ENCODE data around the gene SERGEF. TPM values are rescaled to one million over a fixed set of nuclear protein-coding genes. Genes with fewer than 3 reads are reported as not detected.

The SERGEF gene
- total RNA-seq, 4 donors from 2014 or later = 42.1 to 61.6 (median 53.9) TPM

DNA sequence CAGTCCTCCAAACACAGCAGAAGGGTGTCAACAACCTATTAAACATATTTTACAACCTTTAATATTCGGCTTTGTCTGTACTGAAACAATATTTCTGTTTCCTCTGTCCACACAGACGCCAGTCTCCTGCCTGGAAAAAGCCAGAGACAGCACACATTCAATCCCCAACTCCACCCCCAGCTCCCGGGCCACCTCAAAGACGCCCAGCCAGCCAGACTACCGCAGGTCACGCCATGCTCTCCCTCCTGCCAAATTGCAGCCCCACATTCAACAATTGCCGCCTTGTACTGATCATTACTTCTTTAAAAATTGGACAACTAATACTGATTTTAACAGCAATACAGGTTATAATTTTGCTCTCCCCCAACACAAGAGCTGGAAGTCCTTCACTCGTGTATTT, 1.2 kb downstream of the SERGEF start:
- no peak for TF ChIP-seq EP300 (IDR thresholded peaks at IDR 0.05)
- TF ChIP-seq, protein P1, sequence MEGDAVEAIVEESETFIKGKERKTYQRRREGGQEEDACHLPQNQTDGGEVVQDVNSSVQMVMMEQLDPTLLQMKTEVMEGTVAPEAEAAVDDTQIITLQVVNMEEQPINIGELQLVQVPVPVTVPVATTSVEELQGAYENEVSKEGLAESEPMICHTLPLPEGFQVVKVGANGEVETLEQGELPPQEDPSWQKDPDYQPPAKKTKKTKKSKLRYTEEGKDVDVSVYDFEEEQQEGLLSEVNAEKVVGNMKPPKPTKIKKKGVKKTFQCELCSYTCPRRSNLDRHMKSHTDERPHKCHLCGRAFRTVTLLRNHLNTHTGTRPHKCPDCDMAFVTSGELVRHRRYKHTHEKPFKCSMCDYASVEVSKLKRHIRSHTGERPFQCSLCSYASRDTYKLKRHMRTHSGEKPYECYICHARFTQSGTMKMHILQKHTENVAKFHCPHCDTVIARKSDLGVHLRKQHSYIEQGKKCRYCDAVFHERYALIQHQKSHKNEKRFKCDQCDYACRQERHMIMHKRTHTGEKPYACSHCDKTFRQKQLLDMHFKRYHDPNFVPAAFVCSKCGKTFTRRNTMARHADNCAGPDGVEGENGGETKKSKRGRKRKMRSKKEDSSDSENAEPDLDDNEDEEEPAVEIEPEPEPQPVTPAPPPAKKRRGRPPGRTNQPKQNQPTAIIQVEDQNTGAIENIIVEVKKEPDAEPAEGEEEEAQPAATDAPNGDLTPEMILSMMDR (IDR thresholded peaks at IDR 0.05) = no peak
- TF ChIP-seq POLR2A (IDR thresholded peaks at IDR 0.05) = no peak
- H3K36me3 ChIP-seq = peaks cover 0 to 9% (median 0%) of the 10 kb centered on the region in 3 donors
- no peaks in the 10 kb centered on the region for H3K27me3 ChIP-seq
- DNase-seq (ENCODE audit: low spot score in 2 of 2) = no peak
- no peaks in the 10 kb centered on the region for H3K9me3 ChIP-seq
- WGBS, 2 donors = 54% methylated on average over 8 of the region's 8 CpGs
- peaks cover 0 to 15% (median 7%) of the 10 kb centered on the region in 4 donors for H3K4me1 ChIP-seq
- peak overlapping the region in 1 of 4 donors; percentile 75 for H3K4me3 ChIP-seq
- peak overlapping the region in 2 of 4 donors; percentile 89 to 97 for H3K27ac ChIP-seq

DNA sequence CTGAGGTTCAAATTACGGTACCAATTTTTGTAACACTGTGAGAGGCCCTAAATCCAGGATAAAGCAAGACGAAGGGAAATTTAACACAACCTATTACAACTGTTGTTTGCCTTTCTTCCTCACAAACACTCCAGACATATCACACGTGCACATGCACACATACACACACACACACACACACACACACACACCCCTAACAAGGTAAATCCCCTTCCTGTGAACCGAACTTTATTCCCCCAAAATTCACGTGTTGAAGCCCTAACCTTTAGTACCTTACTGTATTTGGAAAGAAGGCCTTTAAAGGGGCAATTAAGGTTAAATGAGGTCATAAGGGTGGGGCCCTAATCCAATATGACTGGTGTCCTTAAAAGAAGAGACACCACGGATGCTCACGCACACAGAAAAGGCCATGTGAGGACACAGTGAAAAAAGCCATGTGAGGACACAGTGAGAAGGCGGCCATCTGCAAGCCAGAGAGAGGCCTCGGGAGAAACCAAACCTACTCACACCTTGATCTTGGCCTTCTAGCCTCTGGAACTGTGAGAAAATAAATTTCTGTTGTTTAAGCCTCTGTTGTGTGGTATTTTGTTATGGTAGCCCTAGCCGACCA, 1.8 kb downstream of the SERGEF start:
- 82 to 84% methylated on average over 10 of the region's 10 CpGs for WGBS, 2 donors
- no peak for DNase-seq (ENCODE audit: low spot score in 2 of 2)
- no peaks in the 10 kb centered on the region for H3K9me3 ChIP-seq
- H3K4me3 ChIP-seq = no peak overlapping the region
- no peak for TF ChIP-seq POLR2A (IDR thresholded peaks at IDR 0.05)
- TF ChIP-seq, protein P1 (IDR thresholded peaks at IDR 0.05) = no peak
- TF ChIP-seq EP300 (IDR thresholded peaks at IDR 0.05) = no peak
- H3K27me3 ChIP-seq = no peaks in the 10 kb centered on the region
- peaks cover 0 to 15% (median 0%) of the 10 kb centered on the region in 3 donors for H3K36me3 ChIP-seq
- H3K4me1 ChIP-seq = peaks cover 0 to 15% (median 7%) of the 10 kb centered on the region in 4 donors
- peak overlapping the region in 2 of 4 donors; percentile 89 to 97 for H3K27ac ChIP-seq

DNA sequence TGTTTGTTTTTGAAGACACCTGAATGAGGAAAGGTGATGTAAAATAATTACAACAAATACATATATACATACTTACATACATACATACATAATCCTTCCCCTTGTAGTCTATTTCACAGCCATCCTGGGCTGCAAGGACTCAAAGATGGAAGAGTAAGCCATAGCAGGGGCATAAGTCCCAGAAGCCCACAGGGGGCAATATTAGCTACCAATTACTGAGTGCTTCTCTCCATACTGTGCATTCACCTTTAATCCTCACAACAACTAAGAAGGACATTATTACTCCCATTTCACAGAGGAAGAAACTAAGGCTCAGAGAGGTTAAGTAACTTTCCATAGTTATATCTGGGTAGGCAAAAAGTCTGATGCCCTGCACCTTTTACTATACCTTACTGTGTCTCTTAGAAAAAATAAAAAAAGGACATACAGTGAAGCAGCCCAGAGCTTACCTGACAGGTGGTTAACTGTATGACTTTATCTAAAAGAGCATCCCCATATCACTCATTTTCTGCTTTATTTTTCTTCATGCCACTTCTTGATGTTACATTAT, 2.7 kb downstream of the SERGEF start:
- no peak overlapping the region for H3K4me3 ChIP-seq
- H3K27ac ChIP-seq = no peak overlapping the region
- no peaks in the 10 kb centered on the region for H3K27me3 ChIP-seq
- H3K4me1 ChIP-seq = peaks cover 0 to 15% (median 7%) of the 10 kb centered on the region in 4 donors
- no peak for DNase-seq (ENCODE audit: low spot score in 2 of 2)
- no peaks in the 10 kb centered on the region for H3K9me3 ChIP-seq
- H3K36me3 ChIP-seq = peaks cover 0 to 24% (median 0%) of the 10 kb centered on the region in 3 donors
- TF ChIP-seq EP300 (IDR thresholded peaks at IDR 0.05) (no peak), POLR2A (IDR thresholded peaks at IDR 0.05) (no peak)
- TF ChIP-seq, protein P1 (IDR thresholded peaks at IDR 0.05) = no peak

DNA sequence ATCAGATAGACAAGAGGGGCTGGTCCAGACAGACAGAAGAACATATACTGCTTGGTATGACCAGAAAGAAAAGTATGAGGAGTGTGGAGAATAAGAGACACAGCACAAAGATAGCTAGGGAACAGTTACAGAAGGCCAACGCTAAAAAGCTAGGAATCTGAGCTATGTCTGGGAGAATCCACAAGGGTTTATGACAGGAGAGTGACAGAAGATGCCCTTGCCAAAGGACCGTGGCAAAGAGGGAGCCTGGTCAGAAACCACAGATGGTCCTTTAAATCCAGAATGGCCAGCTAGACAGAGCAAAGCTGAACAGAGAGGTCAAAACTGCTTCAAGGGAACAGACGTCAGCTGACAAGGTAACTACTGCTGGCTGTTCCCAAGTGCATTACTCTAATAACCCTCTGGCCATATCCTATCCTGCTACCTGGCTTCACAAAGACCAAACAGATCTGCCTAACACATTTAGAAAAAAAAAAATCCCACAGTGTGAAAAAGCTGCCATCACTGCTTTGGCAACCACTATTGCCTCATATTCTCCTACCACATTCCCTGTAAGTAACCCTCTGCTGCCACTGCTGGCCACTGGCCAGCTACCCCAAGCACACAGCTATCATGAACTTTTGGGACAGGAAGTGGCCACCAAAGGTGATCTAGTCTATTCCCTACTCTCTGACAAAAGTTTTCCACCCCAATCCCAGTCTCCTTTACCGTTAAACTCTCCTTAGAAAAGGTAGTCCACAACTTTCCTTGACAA, 7.3 kb downstream of the SERGEF start:
- no peaks in the 10 kb centered on the region for H3K4me1 ChIP-seq
- H3K27ac ChIP-seq = no peak overlapping the region
- no peak overlapping the region for H3K4me3 ChIP-seq
- DNase-seq (ENCODE audit: low spot score in 2 of 2) = no peak
- 86 to 88% methylated on average over 4 of the region's 4 CpGs for WGBS, 2 donors
- H3K9me3 ChIP-seq = no peaks in the 10 kb centered on the region
- H3K36me3 ChIP-seq = peaks cover 0 to 69% (median 0%) of the 10 kb centered on the region in 3 donors
- no peaks in the 10 kb centered on the region for H3K27me3 ChIP-seq
- TF ChIP-seq EP300 (IDR thresholded peaks at IDR 0.05) (no peak), POLR2A (IDR thresholded peaks at IDR 0.05) (no peak)
- TF ChIP-seq, protein P1 (IDR thresholded peaks at IDR 0.05) = no peak

DNA sequence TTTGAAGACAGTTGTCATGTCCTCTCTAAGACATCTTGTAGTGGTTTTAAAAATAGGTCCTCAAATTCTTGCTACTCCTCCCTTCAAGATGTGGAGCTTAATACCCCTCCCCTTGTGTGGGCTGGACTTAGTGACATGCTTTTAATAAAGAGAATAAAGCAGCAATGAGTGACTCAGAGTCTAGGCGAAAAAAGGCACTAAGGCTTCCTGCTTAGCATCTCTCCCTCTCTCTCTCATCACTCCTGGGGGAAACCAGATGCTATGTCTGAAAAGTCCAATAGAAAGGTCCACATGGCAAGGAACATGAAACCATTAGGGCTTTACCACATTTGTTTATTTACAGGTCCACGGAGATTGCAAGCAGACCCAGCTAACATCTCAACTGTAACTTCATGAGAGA, 11.7 kb downstream of the SERGEF start:
- DNase-seq (ENCODE audit: low spot score in 2 of 2) = no peak
- no peak for TF ChIP-seq POLR2A (IDR thresholded peaks at IDR 0.05)
- TF ChIP-seq EP300 (IDR thresholded peaks at IDR 0.05) = no peak
- TF ChIP-seq, protein P1 (IDR thresholded peaks at IDR 0.05) = no peak
- H3K4me3 ChIP-seq = no peak overlapping the region
- WGBS, 2 donors = 68 to 70% methylated on average over 2 of the region's 2 CpGs
- no peaks in the 10 kb centered on the region for H3K4me1 ChIP-seq
- no peaks in the 10 kb centered on the region for H3K27me3 ChIP-seq
- H3K27ac ChIP-seq = no peak overlapping the region
- H3K9me3 ChIP-seq = no peaks in the 10 kb centered on the region
- H3K36me3 ChIP-seq = peaks cover 0 to 87% (median 0%) of the 10 kb centered on the region in 3 donors

Data from tibial nerve (tissue), 4 donors.